K562 (cell line): ENCODE results near the gene MYL10.

Experiments used
- KAT7 ChIP-seq: sonication (generic); formaldehyde crosslinking; IDR thresholded peaks from 2 replicates; pipeline ENCODE4 v1.8.0; 2022; ENCODE audit warnings: missing genetic modification reagents, mild to moderate bottlenecking, borderline replicate concordance
- TF ChIP-seq, protein P1 (sequence below), 3 experiments: IDR thresholded peaks in 2 of 3; conservative IDR thresholded peaks in 1 of 3; 2 replicates each; pipeline ENCODE4 v1.5.1; 2011 to 2012; ENCODE audit warnings: low read length in 3 of 3, mild to moderate bottlenecking in 3 of 3, control low read depth in 2 of 3, improper control_type of control experiment in 1 of 3, inconsistent platforms in 1 of 3, low read depth in 1 of 3, mixed read lengths in 1 of 3, moderate library complexity in 1 of 3; ENCODE audit not compliant: insufficient read depth in 2 of 3

DNA sequence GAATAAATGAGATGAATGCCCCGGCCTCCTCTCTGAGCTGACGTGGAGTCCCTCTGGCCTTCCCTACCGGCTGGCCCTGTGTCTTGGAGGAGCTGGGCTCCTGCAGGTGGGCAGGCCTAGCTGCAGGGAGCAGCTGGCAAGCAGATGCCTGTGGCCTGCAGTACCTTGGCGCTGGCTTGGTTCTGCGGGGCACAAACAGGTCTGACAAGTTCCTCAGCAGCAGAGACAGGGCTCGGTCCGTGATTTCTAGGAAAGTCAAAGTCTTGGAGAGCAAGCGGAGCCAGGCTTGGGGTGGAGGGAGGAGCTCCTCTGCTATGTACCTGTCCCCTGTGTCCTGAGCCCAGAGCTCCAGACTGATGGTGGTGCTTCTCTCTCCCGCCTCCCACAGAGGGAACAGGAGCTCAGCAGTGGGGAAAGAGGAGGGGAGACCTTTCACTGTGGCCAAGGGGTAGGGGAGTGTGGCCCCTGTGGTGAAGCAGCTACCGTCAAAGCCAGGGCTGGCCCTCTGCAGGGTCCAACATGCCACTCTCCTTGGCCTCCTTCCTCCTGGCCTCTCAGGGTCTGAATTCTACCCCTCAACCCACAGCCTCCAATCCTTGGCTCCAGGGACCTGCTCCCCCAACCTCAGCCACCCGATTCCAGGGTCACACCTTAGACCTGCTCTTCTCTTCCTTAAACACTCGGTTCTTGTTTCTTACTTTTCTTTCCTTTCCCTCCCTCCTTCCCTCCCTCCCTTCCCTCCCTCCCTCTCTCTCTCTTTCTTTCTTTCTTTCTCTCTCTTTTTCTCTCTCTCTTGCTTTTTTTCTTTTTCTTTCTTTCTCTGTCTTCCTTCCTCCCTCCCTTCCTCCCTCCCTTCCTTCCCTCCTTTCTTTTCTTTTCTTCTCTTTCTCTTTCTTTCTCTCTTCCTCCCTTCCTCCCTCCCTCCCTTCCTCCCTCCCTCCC is 20.1 kb downstream of the MYL10 start:
- TF ChIP-seq, protein P1, sequence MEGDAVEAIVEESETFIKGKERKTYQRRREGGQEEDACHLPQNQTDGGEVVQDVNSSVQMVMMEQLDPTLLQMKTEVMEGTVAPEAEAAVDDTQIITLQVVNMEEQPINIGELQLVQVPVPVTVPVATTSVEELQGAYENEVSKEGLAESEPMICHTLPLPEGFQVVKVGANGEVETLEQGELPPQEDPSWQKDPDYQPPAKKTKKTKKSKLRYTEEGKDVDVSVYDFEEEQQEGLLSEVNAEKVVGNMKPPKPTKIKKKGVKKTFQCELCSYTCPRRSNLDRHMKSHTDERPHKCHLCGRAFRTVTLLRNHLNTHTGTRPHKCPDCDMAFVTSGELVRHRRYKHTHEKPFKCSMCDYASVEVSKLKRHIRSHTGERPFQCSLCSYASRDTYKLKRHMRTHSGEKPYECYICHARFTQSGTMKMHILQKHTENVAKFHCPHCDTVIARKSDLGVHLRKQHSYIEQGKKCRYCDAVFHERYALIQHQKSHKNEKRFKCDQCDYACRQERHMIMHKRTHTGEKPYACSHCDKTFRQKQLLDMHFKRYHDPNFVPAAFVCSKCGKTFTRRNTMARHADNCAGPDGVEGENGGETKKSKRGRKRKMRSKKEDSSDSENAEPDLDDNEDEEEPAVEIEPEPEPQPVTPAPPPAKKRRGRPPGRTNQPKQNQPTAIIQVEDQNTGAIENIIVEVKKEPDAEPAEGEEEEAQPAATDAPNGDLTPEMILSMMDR (IDR thresholded peaks at IDR 0.05 in 2 of 3, conservative IDR thresholded peaks at IDR 0.05 in 1 of 3; ENCODE audit: insufficient read depth in 2 of 3, low read depth in 1 of 3, low read length in 3 of 3), result no peak
- no peak for TF ChIP-seq KAT7 (CRISPR knock-in tag)
